K562 (cell line): ENCODE measurements around the gene SDE2. TPM values are rescaled to one million over a fixed set of nuclear protein-coding genes. Genes with fewer than 3 reads are reported as not detected.

Experiments used
- ATF3 ChIP-seq, 2 experiments: fragments of 450-650 bp in 1 of 2; sonication (generic) in 1 of 2; formaldehyde crosslinking in 1 of 2; IDR thresholded peaks in 1 of 2; conservative IDR thresholded peaks in 1 of 2; 2 replicates each; pipeline versions ENCODE4 v1.6.1 to v1.8.1; 2016 to 2023; ENCODE audit warnings: mild to moderate bottlenecking in 2 of 2, moderate library complexity in 2 of 2, inconsistent platforms in 1 of 2, missing genetic modification reagents in 1 of 2
- CBFA2T2 ChIP-seq: fragments of 450-650 bp; conservative IDR thresholded peaks from 2 replicates; pipeline ENCODE4 v1.6.1; 2017; ENCODE audit warnings: mild to moderate bottlenecking
- CTBP1 ChIP-seq: fragments of 450-650 bp; IDR thresholded peaks from 2 replicates; pipeline ENCODE4 v1.6.1; 2016; ENCODE audit warnings: borderline replicate concordance
- FOXA1 ChIP-seq: fragments of 450-650 bp; IDR thresholded peaks from 2 replicates; pipeline ENCODE4 v1.6.1; 2016; ENCODE audit warnings: mild to moderate bottlenecking, borderline replicate concordance
- GMEB1 ChIP-seq: fragments of 250-450 bp; sonication (Bioruptor Pico); IDR thresholded peaks from 2 replicates; pipeline ENCODE4 v1.4.0; 2020; ENCODE audit warnings: mild to moderate bottlenecking
- KHSRP ChIP-seq: fragments of 450-650 bp; IDR thresholded peaks from 2 replicates; pipeline ENCODE4 v1.6.1; 2017
- LARP7 ChIP-seq: fragments of 450-650 bp; IDR thresholded peaks from 2 replicates; pipeline ENCODE4 v1.6.1; 2016
- LEF1 ChIP-seq: fragments of 450-650 bp; IDR thresholded peaks from 2 replicates; pipeline ENCODE4 v1.6.1; 2016; ENCODE audit warnings: mild to moderate bottlenecking
- MTA3 ChIP-seq: fragments of 450-650 bp; formaldehyde crosslinking; IDR thresholded peaks from 2 replicates; pipeline ENCODE4 v1.6.1; 2017; ENCODE audit warnings: mild to moderate bottlenecking, borderline replicate concordance
- MXI1 ChIP-seq: IDR thresholded peaks from 2 replicates; pipeline ENCODE4 v1.6.1; 2011; ENCODE audit warnings: low read depth, mild to moderate bottlenecking, improper control_type of control experiment, low read length
- MYC ChIP-seq, 2 experiments: fragments of 250-450 bp in 1 of 2; sonication (Bioruptor Pico) in 1 of 2; IDR thresholded peaks; 2 replicates each; pipeline versions ENCODE4 v1.5.1 to v1.6.1; 2012 to 2021; ENCODE audit warnings: low read depth in 2 of 2, borderline replicate concordance in 1 of 2, improper control_type of control experiment in 1 of 2, low read length in 1 of 2, mild to moderate bottlenecking in 1 of 2, moderate library complexity in 1 of 2
- NCOA1 ChIP-seq: fragments of 450-650 bp; IDR thresholded peaks from 2 replicates; pipeline ENCODE4 v1.6.1; 2016; ENCODE audit warnings: low read depth
- NFATC3 ChIP-seq: fragments of 450-650 bp; IDR thresholded peaks from 2 replicates; pipeline ENCODE4 v1.6.1; 2017; ENCODE audit warnings: mild to moderate bottlenecking
- POLR2H ChIP-seq: IDR thresholded peaks from 2 replicates; pipeline ENCODE4 v1.6.1; 2016; ENCODE audit warnings: missing genetic modification characterization, low read depth, mild to moderate bottlenecking, control low read depth, missing compliant biosample characterization, moderate library complexity
- RFX5 ChIP-seq: IDR thresholded peaks from 2 replicates; pipeline ENCODE4 v1.6.1; 2011; ENCODE audit warnings: low read depth, mild to moderate bottlenecking, improper control_type of control experiment, low read length
- RREB1 ChIP-seq: fragments of 250-450 bp; sonication (Bioruptor Pico); IDR thresholded peaks from 2 replicates; pipeline ENCODE4 v1.4.0; 2020
- TEAD1 ChIP-seq, 2 experiments: fragments of 450-650 bp in 1 of 2; sonication (generic) in 1 of 2; formaldehyde crosslinking; IDR thresholded peaks; 2 replicates each; pipeline versions ENCODE4 v1.4.0 to v1.8.0; 2020 to 2022; ENCODE audit warnings: mild to moderate bottlenecking in 2 of 2, missing genetic modification reagents in 1 of 2
- ZNF146 ChIP-seq: IDR thresholded peaks from one replicate; pipeline ENCODE4 v1.6.1; 2018; ENCODE audit warnings: missing compliant biosample characterization; ENCODE audit not compliant: unreplicated experiment
- ZNF41 ChIP-seq: fragments of 250-450 bp; sonication (Bioruptor Pico); conservative IDR thresholded peaks from 2 replicates; pipeline ENCODE4 v1.4.0; 2020; ENCODE audit warnings: mild to moderate bottlenecking
- ZNF586 ChIP-seq: fragments of 450-650 bp; formaldehyde crosslinking; conservative IDR thresholded peaks from 2 replicates; pipeline ENCODE4 v1.4.0; 2020; ENCODE audit warnings: mild to moderate bottlenecking, moderate library complexity
- polyA plus RNA-seq, 8 experiments: library from polyadenylated mRNA; depleted of rRNA in 4 of 8; stranded (reverse) in 5 of 8; unstranded in 3 of 8; fragments of >200 nt; fragmentation: Nextera tagmentation in 2 of 8; fragmentation: Illumina TruSeq in 1 of 8; extraction: Ambion mirVana in 2 of 8; extraction: Trizol in 1 of 8; gene quantifications; 2 replicates each; pipeline versions ENCODE4 v1.2.1 to v1.2.3, GENCODE V29; 2011 to 2014; ENCODE audit warnings: inconsistent platforms in 1 of 8, missing spikeins in 1 of 8
- total RNA-seq, 7 experiments: library from RNA; depleted of rRNA in 6 of 7; stranded (reverse); fragments of >200 nt in 6 of 7; fragmentation: Illumina TruSeq in 2 of 7; extraction: Trizol in 2 of 7; gene quantifications; 2 replicates each; pipeline versions ENCODE4 v1.2.1 to v1.2.3, GENCODE V29; 2011 to 2021; ENCODE audit warnings: low replicate concordance in 1 of 7

The SDE2 gene
- total and polyA plus RNA-seq, 9 of the 15 experiments (the other 6 are each of a cell fraction or from before 2014, with no cell fraction given): 14.3 to 62.3 (median 46.0) TPM

GRCh38 chr1:225995919-225996864 is 3.0 kb downstream of the SDE2 start (continued):
- TF ChIP-seq MTA3 (no peak), MXI1 (0 out of 2 replicates have a peak, but pooled peaks have one; percentile 50), ZNF41 (CRISPR knock-in tag) (no peak), CTBP1 (no peak), GMEB1 (CRISPR knock-in tag) (0 out of 2 replicates have a peak, but pooled peaks have one; percentile 3), POLR2H (tag) (no peak), ZNF146 (no peak), ATF3 (IDR thresholded peaks at IDR 0.05) (no peak), ATF3 (CRISPR knock-in tag; conservative IDR thresholded peaks at IDR 0.05) (no peak), FOXA1 (no peak), KHSRP (no peak), LEF1 (no peak), TEAD1 (CRISPR knock-in tag; IDR thresholded peaks at IDR 0.05) (no peak), NFATC3 (peak; percentile 67; the same call in 1 of the 2 replicates), RFX5 (no peak), ZNF586 (CRISPR knock-in tag) (no peak), RREB1 (CRISPR knock-in tag) (no peak), CBFA2T2 (peak; percentile 77), MYC (IDR thresholded peaks at IDR 0.05; ENCODE audit: low read depth, low read length) (0 out of 2 replicates have a peak, but pooled peaks have one; percentile 47), MYC (CRISPR knock-in tag; IDR thresholded peaks at IDR 0.05; ENCODE audit: borderline replicate concordance, low read depth) (no peak), LARP7 (no peak), NCOA1 (peak; percentile 66; the same call in 1 of the 2 replicates)
